CD4-positive, alpha-beta memory T cell (primary cell): ENCODE results near the gene GDF9. TPM values are rescaled to one million over a fixed set of nuclear protein-coding genes. Genes with fewer than 3 reads are reported as not detected.
A peak's percentile ranks its signal among the peaks of the same experiment; 100 is the strongest.

Source experiments
- CTCF ChIA-PET: fragments of 350-600 bp; sonication (Branson Sonifier 250); formaldehyde crosslinking; loops from one replicate; lab custom pipeline; 2021; ENCODE audit warnings: inconsistent platforms; ENCODE audit not compliant: partially characterized antibody; lab: Charles Lee
- POLR2A ChIA-PET: fragments of 350-600 bp; sonication (Branson Sonifier 250); formaldehyde crosslinking; loops from one replicate; lab custom pipeline; 2021; ENCODE audit not compliant: partially characterized antibody; lab: Charles Lee
- DNase-seq, 5 donors: peaks; one replicate each; pipeline versions ENCODE4 v3.0.0 to v3.0.0-alpha.2; 2020 to 2022; ENCODE audit warnings: mixed read lengths in 1 of 5
- H3K27ac ChIP-seq: one replicate; pipeline ENCODE4 v1.7.0; 2013; ENCODE audit warnings: low read depth, low read length
- H3K27me3 ChIP-seq: 2 replicates; pipeline ENCODE4 v1.7.0; 2013; ENCODE audit warnings: mild to moderate bottlenecking, low read length, moderate library complexity; ENCODE audit not compliant: insufficient read depth
- H3K36me3 ChIP-seq: 2 replicates; pipeline ENCODE4 v1.7.0; 2013; ENCODE audit warnings: mild to moderate bottlenecking, low read length, moderate library complexity; ENCODE audit not compliant: insufficient read depth
- H3K4me1 ChIP-seq: 2 replicates; pipeline ENCODE4 v1.7.0; 2013; ENCODE audit warnings: mild to moderate bottlenecking, low read length, moderate library complexity; ENCODE audit not compliant: insufficient read depth
- H3K4me3 ChIP-seq, 2 donors: one replicate each; pipeline ENCODE4 v1.7.0; 2013; ENCODE audit warnings: low read length in 2 of 2, mild to moderate bottlenecking in 1 of 2
- H3K9me3 ChIP-seq, 2 donors: one replicate each; pipeline ENCODE4 v1.7.0; 2013; ENCODE audit warnings: low read length in 2 of 2, control low read depth in 1 of 2; ENCODE audit not compliant: control insufficient read depth in 1 of 2
- H3K27ac Mint-ChIP-seq, 7 donors: one replicate each; pipeline ENCODE4 v1.8.0; 2020 to 2021; ENCODE audit warnings: mixed read lengths in 7 of 7, mild to moderate bottlenecking in 6 of 7, inconsistent platforms in 3 of 7, moderate library complexity in 3 of 7
- H3K27me3 Mint-ChIP-seq, 2 donors: one replicate each; pipeline ENCODE4 v1.8.0; 2020 to 2021; ENCODE audit warnings: mixed read lengths in 2 of 2
- H3K36me3 Mint-ChIP-seq, 2 donors: one replicate each; pipeline ENCODE4 v1.8.0; 2020 to 2021; ENCODE audit warnings: mixed read lengths in 2 of 2, inconsistent platforms in 1 of 2, mild to moderate bottlenecking in 1 of 2
- H3K4me1 Mint-ChIP-seq, 4 donors: one replicate each; pipeline ENCODE4 v1.8.0; 2020 to 2021; ENCODE audit warnings: mixed read lengths in 4 of 4, mild to moderate bottlenecking in 1 of 4
- H3K4me3 Mint-ChIP-seq, 8 donors: one replicate each; pipeline ENCODE4 v1.8.0; 2020 to 2021; ENCODE audit warnings: mixed read lengths in 8 of 8, mild to moderate bottlenecking in 7 of 8, moderate library complexity in 6 of 8, inconsistent platforms in 3 of 8
- H3K9me3 Mint-ChIP-seq, 8 donors: one replicate each; pipeline ENCODE4 v1.8.0; 2020 to 2021; ENCODE audit warnings: mixed read lengths in 8 of 8, mild to moderate bottlenecking in 5 of 8, inconsistent platforms in 3 of 8, moderate library complexity in 1 of 8
- intact Hi-C: fragments of 100-400 bp; cut with micrococcal nuclease; formaldehyde crosslinking; loops from one replicate; pipeline ENCODE4 v1.15.1; 2023
- polyA plus RNA-seq, 2 donors: library from polyadenylated mRNA; unstranded; fragments of 300-500 nt; fragmentation: Illumina TruSeq; gene quantifications; one replicate each; pipeline ENCODE4 v1.2.3, GENCODE V29; 2021
- total RNA-seq, 2 experiments: library from RNA; stranded (reverse); gene quantifications; one replicate each; pipeline ENCODE4 v1.2.3, GENCODE V29; 2021

Gene GDF9
- total and polyA plus RNA-seq, 4 experiments from 2014 or later = 0.13 to 1.9 (median 0.72) TPM

- H3K27ac Mint-ChIP-seq = peak overlapping the region in 2 of 7 donors; percentile 11 to 24
- intact Hi-C loops = no loop called here
- H3K27ac ChIP-seq = no peak overlapping the region
- peak overlapping the region; percentile 62 to 85 (median 76) for H3K4me3 Mint-ChIP-seq
- H3K27me3 Mint-ChIP-seq = peaks cover 18 to 43% of the 10 kb centered on the region in 2 donors
- H3K27me3 ChIP-seq = peaks cover 2% of the 10 kb centered on the region
- ChIA-PET POLR2A (no interaction called here), CTCF (interaction anchor here (1.7 to 4.1 kb wide), 4 partner anchors 11 to 52 kb away, joined by 6 to 42 read pairs (median 12); no protein-coding TSS in a partner anchor)
- peaks cover 5 to 14% (median 8%) of the 10 kb centered on the region in 4 donors for H3K4me1 Mint-ChIP-seq
- no peaks in the 10 kb centered on the region for H3K9me3 Mint-ChIP-seq
- H3K4me1 ChIP-seq = no peaks in the 10 kb centered on the region
- H3K36me3 ChIP-seq = no peaks in the 10 kb centered on the region
- no peak overlapping the region for H3K4me3 ChIP-seq
- H3K9me3 ChIP-seq = no peaks in the 10 kb centered on the region
- no peaks in the 10 kb centered on the region for H3K36me3 Mint-ChIP-seq
- no peak for DNase-seq
Observed at GRCh38 chr5:132831095-132831860, 35.0 kb downstream of the GDF9 start.

- Histone ChIP-seq H3K4me3 (peak within 1 kb of the TSS in 1 of 2 donors; percentile 58), H3K36me3 (no peaks in the 10 kb centered on the region), H3K4me1 (no peaks in the 10 kb centered on the region), H3K9me3 (no peaks in the 10 kb centered on the region), H3K27ac (no peak within 1 kb of the TSS), H3K27me3 (peaks cover 5% of the 10 kb centered on the region)
- H3K4me1 Mint-ChIP-seq = peaks cover 5 to 14% (median 8%) of the 10 kb centered on the region in 4 donors
- intact Hi-C loops = loop anchor here (1.0 kb wide), 1 partner anchor 53 kb away; no protein-coding TSS in a partner anchor
- DNase-seq = peak in 1 of 5 donors; percentile 19
- H3K36me3 Mint-ChIP-seq = no peaks in the 10 kb centered on the region
- peaks cover 19 to 45% of the 10 kb centered on the region in 2 donors for H3K27me3 Mint-ChIP-seq
- H3K4me3 Mint-ChIP-seq = peak within 1 kb of the TSS; percentile 86 to 92 (median 90)
- POLR2A ChIA-PET = interaction anchor here (2.3 to 2.6 kb wide), 2 partner anchors 10 to 53 kb away, joined by 7 to 9 read pairs; no protein-coding TSS in a partner anchor
- peak within 1 kb of the TSS in 4 of 7 donors; percentile 24 to 83 (median 70) for H3K27ac Mint-ChIP-seq
- H3K9me3 Mint-ChIP-seq = no peaks in the 10 kb centered on the region
- CTCF ChIA-PET = interaction anchor here (1.7 to 4.1 kb wide), 8 partner anchors 10 to 61 kb away, joined by 5 to 42 read pairs (median 8); no protein-coding TSS in a partner anchor
Observed at GRCh38 chr5:132830436-132831094, 35.7 kb downstream of the GDF9 start, which contains the start of gene SHROOM1. TSS of gene SHROOM1 (minus strand) at chr5:132830647. CDS start at chr5:132826140, 4,507 bp downstream.

DNA sequence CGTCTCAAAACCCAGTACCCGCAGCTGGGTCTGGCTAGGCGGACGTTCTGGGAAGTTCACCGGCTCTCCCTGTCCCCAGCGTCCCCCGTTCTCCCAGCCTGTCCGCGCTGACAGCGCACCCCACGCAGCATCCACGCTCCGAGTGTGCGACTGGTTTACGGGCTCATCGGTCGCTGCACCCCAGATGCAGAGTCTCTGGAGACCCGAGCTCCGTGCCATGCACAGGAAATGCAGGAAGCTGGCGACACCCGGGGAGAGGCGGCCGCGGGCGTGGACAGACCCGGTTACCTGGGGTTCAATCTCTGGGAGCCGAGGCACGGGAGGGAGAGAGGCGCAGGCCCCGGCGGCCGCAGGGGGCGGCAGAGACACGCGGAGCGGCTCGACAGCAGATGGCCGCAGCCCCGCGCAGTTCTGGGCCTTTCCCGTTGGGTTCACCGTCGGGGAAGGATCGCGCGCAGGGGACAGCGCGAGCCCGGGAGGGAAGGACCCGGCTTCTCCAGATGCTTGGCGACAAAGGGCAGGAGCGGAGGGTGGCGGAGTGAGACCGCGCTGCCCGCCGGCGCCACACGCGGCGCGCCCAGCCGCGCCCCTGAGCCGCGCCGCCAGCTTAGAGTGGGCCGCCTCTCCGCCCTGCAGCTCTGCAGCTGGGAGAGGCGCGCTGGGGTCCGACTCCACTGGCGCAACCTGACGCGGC is 36.4 kb downstream of the GDF9 start:
- Mint-ChIP-seq H3K36me3 (no peaks in the 10 kb centered on the region), H3K27me3 (peaks cover 21 to 45% of the 10 kb centered on the region in 2 donors), H3K4me3 (peak overlapping the region; percentile 86 to 92 (median 90)), H3K27ac (peak overlapping the region in 4 of 7 donors; percentile 12 to 83 (median 70)), H3K4me1 (peaks cover 5 to 14% (median 8%) of the 10 kb centered on the region in 4 donors), H3K9me3 (no peaks in the 10 kb centered on the region)
- Histone ChIP-seq H3K4me3 (peak overlapping the region in 1 of 2 donors; percentile 58), H3K36me3 (no peaks in the 10 kb centered on the region), H3K4me1 (no peaks in the 10 kb centered on the region), H3K27me3 (peaks cover 8% of the 10 kb centered on the region), H3K9me3 (no peaks in the 10 kb centered on the region), H3K27ac (no peak overlapping the region)
- ChIA-PET POLR2A (interaction anchor here (1.7 to 2.6 kb wide), 3 partner anchors 10 to 53 kb away, joined by 7 to 9 read pairs (median 7); partner anchors contain the start of genes GDF9 and UQCRQ), CTCF (interaction anchor here (1.0 to 4.1 kb wide), 13 partner anchors 9 to 61 kb away, joined by 3 to 42 read pairs (median 6); no protein-coding TSS in a partner anchor)
- intact Hi-C loops = loop anchor here (1.0 to 10.0 kb wide), 2 partner anchors 53 to 535 kb away; partner anchors contain the start of gene SLC22A4
- DNase-seq = peak; percentile 65 to 71 (median 68)

DNA sequence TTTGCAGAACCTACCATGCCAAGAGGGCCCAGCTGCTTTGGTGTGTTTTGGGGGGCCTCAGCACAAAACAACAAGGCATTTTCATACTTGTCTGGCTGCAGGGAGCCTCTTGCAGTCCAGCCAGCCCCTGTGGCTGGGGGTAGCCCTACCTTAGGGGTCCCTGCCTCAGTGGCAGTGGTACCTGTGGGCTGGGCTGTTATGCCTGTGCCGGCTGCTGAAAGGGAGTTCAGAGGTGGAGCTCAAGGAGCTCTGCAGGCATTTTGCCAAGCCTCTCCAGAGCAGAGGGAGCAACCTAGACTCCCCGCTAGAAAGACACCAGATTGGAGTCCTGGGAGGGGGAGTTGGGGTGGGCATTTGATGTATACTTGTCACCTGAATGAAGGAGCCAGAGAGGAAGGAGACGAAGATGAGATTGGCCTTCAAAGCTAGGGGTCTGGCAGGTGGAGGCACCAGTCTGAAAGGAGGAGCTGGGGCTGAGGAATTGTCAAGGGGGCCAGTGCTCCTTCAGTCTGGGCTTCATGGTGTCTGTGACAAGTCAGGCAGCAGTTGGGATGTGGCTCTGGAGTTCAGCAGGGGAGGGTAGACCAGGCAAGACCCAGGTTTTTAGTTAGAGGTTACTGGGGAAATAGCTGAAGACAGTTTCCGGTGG is 37.3 kb downstream of the GDF9 start:
- Mint-ChIP-seq H3K27ac (peak overlapping the region in 1 of 7 donors; percentile 60), H3K4me3 (peak overlapping the region; percentile 63 to 92 (median 81)), H3K4me1 (peaks cover 5 to 14% (median 8%) of the 10 kb centered on the region in 4 donors), H3K36me3 (no peaks in the 10 kb centered on the region), H3K27me3 (peaks cover 24 to 47% of the 10 kb centered on the region in 2 donors), H3K9me3 (no peaks in the 10 kb centered on the region)
- CTCF ChIA-PET = interaction anchor here (0.8 to 4.1 kb wide), 16 partner anchors 8 to 302 kb away, joined by 3 to 42 read pairs (median 6); no protein-coding TSS in a partner anchor
- intact Hi-C loops = loop anchor here (10.0 kb wide), 1 partner anchor 534 kb away; the partner anchor contains the start of gene SLC22A4
- no peak for DNase-seq
- Histone ChIP-seq H3K4me3 (no peak overlapping the region), H3K4me1 (no peaks in the 10 kb centered on the region), H3K36me3 (no peaks in the 10 kb centered on the region), H3K27me3 (peaks cover 17% of the 10 kb centered on the region), H3K9me3 (no peaks in the 10 kb centered on the region), H3K27ac (no peak overlapping the region)
- POLR2A ChIA-PET = interaction anchor here (1.7 to 2.6 kb wide), 3 partner anchors 9 to 54 kb away, joined by 7 to 9 read pairs (median 7); partner anchors contain the start of genes GDF9 and UQCRQ

GRCh38 chr5:132827943-132828673 is 38.2 kb downstream of the GDF9 start:
- Histone ChIP-seq H3K27ac (no peak overlapping the region), H3K4me1 (no peaks in the 10 kb centered on the region), H3K9me3 (no peaks in the 10 kb centered on the region), H3K4me3 (no peak overlapping the region), H3K27me3 (peaks cover 20% of the 10 kb centered on the region), H3K36me3 (no peaks in the 10 kb centered on the region)
- ChIA-PET CTCF (interaction anchor here (0.6 to 4.1 kb wide), 10 partner anchors 8 to 301 kb away, joined by 3 to 42 read pairs (median 6); no protein-coding TSS in a partner anchor), POLR2A (interaction anchor here (1.7 to 2.6 kb wide), 3 partner anchors 8 to 55 kb away, joined by 7 to 9 read pairs (median 7); partner anchors contain the start of genes GDF9 and UQCRQ)
- no peaks in the 10 kb centered on the region for H3K9me3 Mint-ChIP-seq
- peaks cover 24 to 50% of the 10 kb centered on the region in 2 donors for H3K27me3 Mint-ChIP-seq
- H3K4me3 Mint-ChIP-seq = peak overlapping the region in 2 of 8 donors; percentile 13 to 59
- peak overlapping the region in 2 of 7 donors; percentile 8 to 19 for H3K27ac Mint-ChIP-seq
- no peak for DNase-seq
- H3K36me3 Mint-ChIP-seq = no peaks in the 10 kb centered on the region
- peaks cover 6 to 14% (median 8%) of the 10 kb centered on the region in 4 donors for H3K4me1 Mint-ChIP-seq
- intact Hi-C loops = loop anchor here (10.0 kb wide), 1 partner anchor 533 kb away; the partner anchor contains the start of gene SLC22A4
